OCI-LY7 (cell line): Measurements from ENCODE around the gene CDC42BPB. TPM values are rescaled to one million over a fixed set of nuclear protein-coding genes. Genes with fewer than 3 reads are reported as not detected.

Experiments used
- BruUV-seq: library from RNA; stranded (reverse); fragments of 400-500 nt; replicated peaks from 2 replicates; lab custom pipeline; 2021; lab: Mats Ljungman, UMichigan
- CTCF ChIA-PET: fragments of 300-600 bp; sonication (Branson Sonifier 250); formaldehyde crosslinking; loops from one replicate; lab custom pipeline; 2022; ENCODE audit warnings: antibody characterized with exemption; ENCODE audit not compliant: unreplicated experiment; lab: Charles Lee
- POLR2A ChIA-PET: fragments of 300-600 bp; sonication (Branson Sonifier 250); formaldehyde crosslinking; loops from one replicate; lab custom pipeline; 2022; ENCODE audit warnings: antibody characterized with exemption; lab: Charles Lee
- DNase-seq: peaks from one replicate; pipeline ENCODE4 v3.0.0-alpha.2; 2015; ENCODE audit warnings: low spot score
- H2AFZ ChIP-seq: fragments of 200-600 bp; sonication (generic), shearing (Covaris generic); 2 replicates; pipeline ENCODE4 v1.6.1; 2014; ENCODE audit warnings: mild to moderate bottlenecking, antibody characterized with exemption, low read length, moderate library complexity
- H3K27ac ChIP-seq: fragments of 200-600 bp; sonication (generic); 2 replicates; pipeline ENCODE4 v1.5.1; 2014; ENCODE audit warnings: mixed run types, low read depth, mild to moderate bottlenecking, moderate library complexity, low read length, inconsistent platforms; ENCODE audit not compliant: poor library complexity, severe bottlenecking
- H3K36me3 ChIP-seq: fragments of 200-600 bp; sonication (generic); 2 replicates; pipeline ENCODE4 v1.6.1; 2014; ENCODE audit warnings: mild to moderate bottlenecking, antibody characterized with exemption, low read length, moderate library complexity, mixed read lengths; ENCODE audit not compliant: insufficient read depth
- H3K4me1 ChIP-seq: fragments of 200-600 bp; sonication (generic); 2 replicates; pipeline ENCODE4 v1.5.1; 2014; ENCODE audit warnings: mild to moderate bottlenecking, low read length; ENCODE audit not compliant: insufficient read depth, poor library complexity, severe bottlenecking
- H3K4me2 ChIP-seq: fragments of 200-600 bp; sonication (generic); 2 replicates; pipeline ENCODE4 v1.6.1; 2014; ENCODE audit warnings: mild to moderate bottlenecking, low read length
- H3K4me3 ChIP-seq: fragments of 200-600 bp; sonication (generic); 2 replicates; pipeline ENCODE4 v1.5.1; 2014; ENCODE audit warnings: mild to moderate bottlenecking, low read depth, low read length; ENCODE audit not compliant: poor library complexity, severe bottlenecking
- H3K79me2 ChIP-seq: fragments of 200-600 bp; sonication (generic); 2 replicates; pipeline ENCODE4 v1.6.1; 2016; ENCODE audit warnings: low read depth, mild to moderate bottlenecking, low read length, moderate library complexity, mixed read lengths; ENCODE audit not compliant: insufficient read depth
- H3K9me2 ChIP-seq: fragments of 200-600 bp; sonication (generic); 2 replicates; pipeline ENCODE4 v1.6.1; 2016; ENCODE audit warnings: mild to moderate bottlenecking, low read length, mixed read lengths; ENCODE audit not compliant: insufficient read depth
- H3K9me3 ChIP-seq: fragments of 200-600 bp; sonication (generic); 2 replicates; pipeline ENCODE4 v1.6.1; 2014; ENCODE audit warnings: mild to moderate bottlenecking, mixed run types, low read length, mixed read lengths
- H4K20me1 ChIP-seq: fragments of 200-600 bp; sonication (generic); 2 replicates; pipeline ENCODE4 v1.6.1; 2014; ENCODE audit warnings: mild to moderate bottlenecking, antibody characterized with exemption, low read length, moderate library complexity, mixed read lengths; ENCODE audit not compliant: insufficient read depth
- CTCF ChIP-seq: fragments of 200-600 bp; sonication (generic); conservative IDR thresholded peaks from 2 replicates; pipeline ENCODE4 v1.5.1; 2014; ENCODE audit warnings: mild to moderate bottlenecking, antibody characterized with exemption, low read length, moderate library complexity, mixed read lengths
- EZH2phosphoT487 ChIP-seq: fragments of 200-600 bp; sonication (generic); IDR thresholded peaks from 2 replicates; pipeline ENCODE4 v1.6.1; 2018; ENCODE audit warnings: low read depth, borderline replicate concordance, mild to moderate bottlenecking, mixed run types, antibody characterized with exemption, low read length, moderate library complexity, mixed read lengths
- intact Hi-C: fragments of 100-400 bp; cut with micrococcal nuclease; formaldehyde crosslinking; loops from one replicate; pipeline ENCODE4 v1.10.0; 2022; ENCODE audit not compliant: unreplicated experiment
- total RNA-seq, 2 experiments: library from RNA; depleted of rRNA in 1 of 2; stranded (reverse); fragments of >200 nt in 1 of 2; shearing (Covaris generic) in 1 of 2; gene quantifications; 2 replicates each; pipeline ENCODE4 v1.2.3, GENCODE V29; 2014 to 2022

Gene CDC42BPB
- total RNA-seq, 2 experiments from 2014 or later = 0.03 to 0.46 TPM

GRCh38 chr14:103101963-103102688, 44.8 kb upstream of the CDC42BPB start:
- H3K4me3 ChIP-seq = no peak overlapping the region
- CTCF ChIA-PET = no interaction called here
- no peaks in the 10 kb centered on the region for H4K20me1 ChIP-seq
- DNase-seq = no peak
- no peaks in the 10 kb centered on the region for H3K36me3 ChIP-seq
- no peaks in the 10 kb centered on the region for H3K79me2 ChIP-seq
- intact Hi-C loops = no loop called here
- peaks cover 35% of the 10 kb centered on the region for H3K4me1 ChIP-seq
- TF ChIP-seq CTCF (no peak), EZH2phosphoT487 (no peak)
- no peak overlapping the region for H2AFZ ChIP-seq
- no peak overlapping the region for H3K4me2 ChIP-seq
- POLR2A ChIA-PET = no interaction called here
- BruUV-seq = no TSS peak
- no peak overlapping the region for H3K27ac ChIP-seq
- no peaks in the 10 kb centered on the region for H3K9me3 ChIP-seq
- no peaks in the 10 kb centered on the region for H3K9me2 ChIP-seq

GRCh38 chr14:103101257-103101962, 44.1 kb upstream of the CDC42BPB start:
- Histone ChIP-seq H3K9me2 (no peaks in the 10 kb centered on the region), H4K20me1 (no peaks in the 10 kb centered on the region), H3K36me3 (no peaks in the 10 kb centered on the region), H3K27ac (peak overlapping the region; percentile 31), H3K79me2 (no peaks in the 10 kb centered on the region), H2AFZ (no peak overlapping the region), H3K4me3 (no peak overlapping the region), H3K9me3 (no peaks in the 10 kb centered on the region), H3K4me1 (peaks cover 32% of the 10 kb centered on the region), H3K4me2 (peak overlapping the region; percentile 44; the same call in 1 of the 2 replicates)
- no peak for DNase-seq
- POLR2A ChIA-PET = interaction anchor here (0.6 to 0.7 kb wide), 2 partner anchors 412 to 446 kb away, joined by 3 to 4 read pairs; no protein-coding TSS in a partner anchor
- intact Hi-C loops = no loop called here
- no TSS peak for BruUV-seq
- TF ChIP-seq CTCF (no peak), EZH2phosphoT487 (no peak)
- CTCF ChIA-PET = no interaction called here
